ENCODE results near the gene GPC6.

Gene GPC6

GRCh38 chr13:93603043-93603442, 376.4 kb downstream of the GPC6 start:
- Histone ChIP-seq H3K4me1 (ENCODE audit: control insufficient read depth in 1 of 2, insufficient read depth in 2 of 2, low read length in 2 of 2) (no peaks in the 10 kb centered on the region), H3K27me3 (ENCODE audit: control insufficient read depth in 1 of 2, insufficient read depth in 2 of 2, low read length in 2 of 2) (no peaks in the 10 kb centered on the region), H3K36me3 (ENCODE audit: control insufficient read depth in 1 of 2, insufficient read depth in 2 of 2, low read length in 2 of 2) (no peaks in the 10 kb centered on the region)

DNA sequence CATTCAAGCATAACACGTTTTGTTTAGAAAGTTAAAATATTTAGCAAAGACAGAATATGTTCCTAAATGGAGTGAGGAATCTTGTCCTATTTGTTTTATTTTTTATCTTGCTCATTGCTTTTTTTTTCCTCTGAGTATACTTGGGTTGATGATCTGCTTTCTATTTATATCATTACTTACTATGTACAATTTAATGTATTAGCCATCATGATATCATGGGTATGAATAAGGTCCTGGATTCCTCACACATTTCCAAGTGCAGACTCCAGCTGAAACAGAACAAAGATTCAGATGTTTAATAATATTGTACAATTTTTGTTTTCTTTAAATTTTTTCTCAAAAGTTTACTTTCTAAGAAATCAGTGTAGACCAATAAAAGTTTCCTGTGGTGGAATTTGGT, 388.2 kb downstream of the GPC6 start:
- Histone ChIP-seq H3K27me3 (ENCODE audit: control insufficient read depth in 1 of 2, insufficient read depth in 2 of 2, low read length in 2 of 2) (no peaks in the 10 kb centered on the region), H3K9ac (ENCODE audit: low read depth in 1 of 2, low read length in 2 of 2) (no peak overlapping the region), H3K27ac (ENCODE audit: low read depth, low read length) (no peak overlapping the region), H3K4me3 (ENCODE audit: low read depth in 1 of 2, low read length in 2 of 2) (no peak overlapping the region), H3K9me3 (ENCODE audit: control insufficient read depth in 1 of 2, low read length in 2 of 2) (no peaks in the 10 kb centered on the region), H3K4me1 (ENCODE audit: control insufficient read depth in 1 of 2, insufficient read depth in 2 of 2, low read length in 2 of 2) (no peaks in the 10 kb centered on the region), H3K36me3 (ENCODE audit: control insufficient read depth in 1 of 2, insufficient read depth in 2 of 2, low read length in 2 of 2) (no peaks in the 10 kb centered on the region)

More at GRCh38 chr13:93603043-93603442, 376.4 kb downstream of the GPC6 start:
- no peak overlapping the region for H3K27ac ChIP-seq (ENCODE audit: low read depth, low read length)
- no peak overlapping the region for H3K4me3 ChIP-seq (ENCODE audit: low read depth in 1 of 2, low read length in 2 of 2)
- H3K9ac ChIP-seq (ENCODE audit: low read depth in 1 of 2, low read length in 2 of 2) = no peak overlapping the region
- no peaks in the 10 kb centered on the region for H3K9me3 ChIP-seq (ENCODE audit: control insufficient read depth in 1 of 2, low read length in 2 of 2)

GRCh38 chr13:93620181-93620765, 393.7 kb downstream of the GPC6 start:
- H3K4me1 ChIP-seq (ENCODE audit: control insufficient read depth in 1 of 2, insufficient read depth in 2 of 2, low read length in 2 of 2) = no peaks in the 10 kb centered on the region
- no peak overlapping the region for H3K9ac ChIP-seq (ENCODE audit: low read depth in 1 of 2, low read length in 2 of 2)
- H3K27ac ChIP-seq (ENCODE audit: low read depth, low read length) = no peak overlapping the region
- no peaks in the 10 kb centered on the region for H3K36me3 ChIP-seq (ENCODE audit: control insufficient read depth in 1 of 2, insufficient read depth in 2 of 2, low read length in 2 of 2)
- H3K9me3 ChIP-seq (ENCODE audit: control insufficient read depth in 1 of 2, low read length in 2 of 2) = no peaks in the 10 kb centered on the region
- H3K4me3 ChIP-seq (ENCODE audit: low read depth in 1 of 2, low read length in 2 of 2) = no peak overlapping the region
- H3K27me3 ChIP-seq (ENCODE audit: control insufficient read depth in 1 of 2, insufficient read depth in 2 of 2, low read length in 2 of 2) = no peaks in the 10 kb centered on the region

DNA sequence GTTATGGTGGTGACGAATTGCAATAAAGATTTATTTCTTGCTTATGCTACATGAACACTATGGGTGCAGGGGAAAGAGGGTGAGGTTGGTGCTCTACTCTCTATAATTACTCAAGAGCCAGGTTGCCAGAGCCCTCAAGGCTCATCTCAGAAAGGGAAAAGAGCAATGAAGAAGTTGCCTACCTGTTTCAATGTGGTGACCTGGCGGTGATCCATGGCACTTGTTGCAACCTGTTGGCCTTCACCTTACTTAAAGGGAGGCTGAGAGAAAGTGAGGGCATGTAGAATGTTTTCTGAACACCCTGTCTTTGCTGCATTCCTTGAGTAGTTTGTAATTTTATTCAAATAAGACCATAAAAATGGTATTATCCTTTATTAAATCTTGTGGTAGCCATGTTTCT, 394.4 kb downstream of the GPC6 start:
- H3K27me3 ChIP-seq (ENCODE audit: control insufficient read depth in 1 of 2, insufficient read depth in 2 of 2, low read length in 2 of 2) = no peaks in the 10 kb centered on the region
- H3K9ac ChIP-seq (ENCODE audit: low read depth in 1 of 2, low read length in 2 of 2) = no peak overlapping the region
- H3K27ac ChIP-seq (ENCODE audit: low read depth, low read length) = no peak overlapping the region
- no peaks in the 10 kb centered on the region for H3K4me1 ChIP-seq (ENCODE audit: control insufficient read depth in 1 of 2, insufficient read depth in 2 of 2, low read length in 2 of 2)
- H3K36me3 ChIP-seq (ENCODE audit: control insufficient read depth in 1 of 2, insufficient read depth in 2 of 2, low read length in 2 of 2) = no peaks in the 10 kb centered on the region
- H3K9me3 ChIP-seq (ENCODE audit: control insufficient read depth in 1 of 2, low read length in 2 of 2) = no peaks in the 10 kb centered on the region
- no peak overlapping the region for H3K4me3 ChIP-seq (ENCODE audit: low read depth in 1 of 2, low read length in 2 of 2)

GRCh38 chr13:93621966-93622365, 395.4 kb downstream of the GPC6 start:
- no peaks in the 10 kb centered on the region for H3K36me3 ChIP-seq (ENCODE audit: control insufficient read depth in 1 of 2, insufficient read depth in 2 of 2, low read length in 2 of 2)
- no peak overlapping the region for H3K4me3 ChIP-seq (ENCODE audit: low read depth in 1 of 2, low read length in 2 of 2)

GRCh38 chr13:93624311-93624777, 397.7 kb downstream of the GPC6 start:
- Histone ChIP-seq H3K4me3 (ENCODE audit: low read depth in 1 of 2, low read length in 2 of 2) (no peak overlapping the region), H3K9me3 (ENCODE audit: control insufficient read depth in 1 of 2, low read length in 2 of 2) (no peaks in the 10 kb centered on the region), H3K4me1 (ENCODE audit: control insufficient read depth in 1 of 2, insufficient read depth in 2 of 2, low read length in 2 of 2) (no peaks in the 10 kb centered on the region), H3K36me3 (ENCODE audit: control insufficient read depth in 1 of 2, insufficient read depth in 2 of 2, low read length in 2 of 2) (no peaks in the 10 kb centered on the region), H3K27ac (ENCODE audit: low read depth, low read length) (no peak overlapping the region), H3K9ac (ENCODE audit: low read depth in 1 of 2, low read length in 2 of 2) (no peak overlapping the region), H3K27me3 (ENCODE audit: control insufficient read depth in 1 of 2, insufficient read depth in 2 of 2, low read length in 2 of 2) (no peaks in the 10 kb centered on the region)

More at GRCh38 chr13:93621966-93622365, 395.4 kb downstream of the GPC6 start:
- H3K27ac ChIP-seq (ENCODE audit: low read depth, low read length) = no peak overlapping the region
- no peaks in the 10 kb centered on the region for H3K27me3 ChIP-seq (ENCODE audit: control insufficient read depth in 1 of 2, insufficient read depth in 2 of 2, low read length in 2 of 2)
- no peak overlapping the region for H3K9ac ChIP-seq (ENCODE audit: low read depth in 1 of 2, low read length in 2 of 2)
- no peaks in the 10 kb centered on the region for H3K4me1 ChIP-seq (ENCODE audit: control insufficient read depth in 1 of 2, insufficient read depth in 2 of 2, low read length in 2 of 2)
- no peaks in the 10 kb centered on the region for H3K9me3 ChIP-seq (ENCODE audit: control insufficient read depth in 1 of 2, low read length in 2 of 2)

- no peaks in the 10 kb centered on the region for H3K9me3 ChIP-seq (ENCODE audit: control insufficient read depth in 1 of 2, low read length in 2 of 2)
Measured at GRCh38 chr13:93625536-93625935, 398.9 kb downstream of the GPC6 start.

DNA sequence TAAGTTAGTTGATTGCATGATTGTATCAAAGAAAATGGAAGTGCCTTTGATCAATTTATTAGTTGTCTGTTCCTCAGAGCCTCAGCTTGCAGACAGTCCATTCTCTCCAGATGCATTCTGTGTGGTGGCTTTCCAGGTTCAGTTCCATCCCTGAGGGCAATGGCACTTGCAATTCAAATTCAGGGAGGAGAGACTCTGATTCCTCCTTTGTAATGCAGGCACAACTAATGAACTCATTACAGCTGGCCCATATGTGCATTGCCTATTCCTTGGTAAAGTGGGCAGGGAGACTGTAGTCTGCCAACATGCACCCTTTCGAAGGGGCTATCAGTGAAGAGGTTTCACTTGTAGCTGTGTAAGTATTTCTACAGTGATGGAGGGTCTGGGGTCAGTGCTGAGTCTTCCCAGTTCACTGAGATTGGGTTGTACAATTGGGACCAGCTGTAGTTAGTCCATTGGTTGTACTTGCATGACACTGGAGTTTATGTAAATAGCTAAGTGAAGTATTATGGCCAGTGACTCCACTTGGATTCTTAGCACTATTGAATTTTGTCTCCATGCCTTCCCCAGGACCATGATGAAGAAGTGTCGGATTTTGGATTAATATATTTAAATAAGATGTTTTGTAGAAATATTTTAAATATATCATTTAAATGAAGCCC, 401.7 kb downstream of the GPC6 start:
- no peak overlapping the region for H3K9ac ChIP-seq (ENCODE audit: low read depth in 1 of 2, low read length in 2 of 2)
- no peak overlapping the region for H3K4me3 ChIP-seq (ENCODE audit: low read depth in 1 of 2, low read length in 2 of 2)
- H3K4me1 ChIP-seq (ENCODE audit: control insufficient read depth in 1 of 2, insufficient read depth in 2 of 2, low read length in 2 of 2) = no peaks in the 10 kb centered on the region
- no peaks in the 10 kb centered on the region for H3K27me3 ChIP-seq (ENCODE audit: control insufficient read depth in 1 of 2, insufficient read depth in 2 of 2, low read length in 2 of 2)
- no peaks in the 10 kb centered on the region for H3K36me3 ChIP-seq (ENCODE audit: control insufficient read depth in 1 of 2, insufficient read depth in 2 of 2, low read length in 2 of 2)
- H3K9me3 ChIP-seq (ENCODE audit: control insufficient read depth in 1 of 2, low read length in 2 of 2) = no peaks in the 10 kb centered on the region
- no peak overlapping the region for H3K27ac ChIP-seq (ENCODE audit: low read depth, low read length)

More at GRCh38 chr13:93625536-93625935, 398.9 kb downstream of the GPC6 start:
- no peak overlapping the region for H3K27ac ChIP-seq (ENCODE audit: low read depth, low read length)
- H3K4me1 ChIP-seq (ENCODE audit: control insufficient read depth in 1 of 2, insufficient read depth in 2 of 2, low read length in 2 of 2) = no peaks in the 10 kb centered on the region
- H3K36me3 ChIP-seq (ENCODE audit: control insufficient read depth in 1 of 2, insufficient read depth in 2 of 2, low read length in 2 of 2) = no peaks in the 10 kb centered on the region
- no peak overlapping the region for H3K9ac ChIP-seq (ENCODE audit: low read depth in 1 of 2, low read length in 2 of 2)
- no peaks in the 10 kb centered on the region for H3K27me3 ChIP-seq (ENCODE audit: control insufficient read depth in 1 of 2, insufficient read depth in 2 of 2, low read length in 2 of 2)
- no peak overlapping the region for H3K4me3 ChIP-seq (ENCODE audit: low read depth in 1 of 2, low read length in 2 of 2)

DNA sequence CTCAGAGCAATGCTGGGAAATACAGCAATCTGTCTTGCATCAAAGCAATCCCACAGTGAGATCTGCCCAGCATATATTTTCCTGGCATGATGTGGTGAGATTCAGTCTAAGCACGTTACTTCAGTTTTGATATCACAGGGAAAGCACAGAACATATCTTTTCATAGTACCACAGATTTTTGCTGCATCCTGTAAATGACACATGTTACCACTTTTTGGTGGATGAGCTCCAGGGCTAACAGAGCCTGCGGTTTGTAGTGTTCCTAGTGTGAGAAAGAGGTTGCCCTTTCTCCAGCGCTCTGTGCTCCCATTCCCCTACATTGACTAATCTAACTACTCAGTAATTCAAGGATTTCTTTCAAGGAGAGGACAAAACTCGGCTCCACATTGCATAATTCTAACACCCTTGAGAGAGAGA, 409.0 kb downstream of the GPC6 start:
- Histone ChIP-seq H3K9me3 (ENCODE audit: control insufficient read depth in 1 of 2, low read length in 2 of 2) (no peaks in the 10 kb centered on the region), H3K27ac (ENCODE audit: low read depth, low read length) (no peak overlapping the region), H3K9ac (ENCODE audit: low read depth in 1 of 2, low read length in 2 of 2) (no peak overlapping the region), H3K4me1 (ENCODE audit: control insufficient read depth in 1 of 2, insufficient read depth in 2 of 2, low read length in 2 of 2) (no peaks in the 10 kb centered on the region), H3K4me3 (ENCODE audit: low read depth in 1 of 2, low read length in 2 of 2) (no peak overlapping the region), H3K27me3 (ENCODE audit: control insufficient read depth in 1 of 2, insufficient read depth in 2 of 2, low read length in 2 of 2) (no peaks in the 10 kb centered on the region), H3K36me3 (ENCODE audit: control insufficient read depth in 1 of 2, insufficient read depth in 2 of 2, low read length in 2 of 2) (no peaks in the 10 kb centered on the region)

DNA sequence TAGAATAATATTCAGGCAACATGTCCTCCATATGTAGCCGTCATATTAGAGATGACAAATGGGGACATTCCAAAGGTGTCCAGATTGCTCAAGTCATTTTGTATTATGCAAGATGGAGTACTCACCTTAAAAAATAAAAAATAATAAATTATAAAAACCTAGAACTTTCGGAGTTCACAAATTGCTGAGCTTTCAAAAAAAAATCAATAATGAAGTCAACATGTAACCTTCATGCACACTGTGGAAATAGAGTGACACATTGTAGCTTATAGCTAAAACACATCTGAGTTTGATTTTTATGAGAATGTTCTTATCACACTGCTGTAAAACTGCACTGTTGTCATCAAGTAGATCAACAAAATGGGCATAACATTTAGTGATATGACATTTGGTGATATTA, 411.2 kb downstream of the GPC6 start:
- H3K27me3 ChIP-seq (ENCODE audit: control insufficient read depth in 1 of 2, insufficient read depth in 2 of 2, low read length in 2 of 2) = no peaks in the 10 kb centered on the region
- no peak overlapping the region for H3K9ac ChIP-seq (ENCODE audit: low read depth in 1 of 2, low read length in 2 of 2)
- no peak overlapping the region for H3K27ac ChIP-seq (ENCODE audit: low read depth, low read length)
- no peak overlapping the region for H3K4me3 ChIP-seq (ENCODE audit: low read depth in 1 of 2, low read length in 2 of 2)
- no peaks in the 10 kb centered on the region for H3K4me1 ChIP-seq (ENCODE audit: control insufficient read depth in 1 of 2, insufficient read depth in 2 of 2, low read length in 2 of 2)
- no peaks in the 10 kb centered on the region for H3K9me3 ChIP-seq (ENCODE audit: control insufficient read depth in 1 of 2, low read length in 2 of 2)
- H3K36me3 ChIP-seq (ENCODE audit: control insufficient read depth in 1 of 2, insufficient read depth in 2 of 2, low read length in 2 of 2) = no peaks in the 10 kb centered on the region

All from duodenal mucosa (tissue), 2 donors.